ENCODE results near the gene ZFP92.

- TF ChIP-seq CTCF (IDR thresholded peaks at IDR 0.05) (no peak), EP300 (IDR thresholded peaks at IDR 0.05) (no peak)
These were observed 40.0 kb upstream of the ZFP92 start for GRCh38 chrX:153371256-153371655.

Data from gastroesophageal sphincter (tissue), 3 donors.